Glutamatergic neuron (in vitro differentiated cells): ENCODE data around the gene PJA2. TPM values are rescaled to one million over a fixed set of nuclear protein-coding genes. Genes with fewer than 3 reads are reported as not detected.

Source experiments
- DNase-seq: peaks from one replicate; pipeline ENCODE4 v3.0.0; 2022
- H3K27ac Mint-ChIP-seq: one replicate; pipeline ENCODE4 v1.8.0; 2020; ENCODE audit warnings: mild to moderate bottlenecking, mixed read lengths, inconsistent platforms; ENCODE audit not compliant: unreplicated experiment
- H3K27me3 Mint-ChIP-seq: one replicate; pipeline ENCODE4 v1.8.0; 2020; ENCODE audit warnings: mild to moderate bottlenecking, moderate library complexity, mixed read lengths, inconsistent platforms; ENCODE audit not compliant: unreplicated experiment
- H3K36me3 Mint-ChIP-seq: one replicate; pipeline ENCODE4 v1.8.0; 2020; ENCODE audit warnings: mild to moderate bottlenecking, mixed read lengths, inconsistent platforms; ENCODE audit not compliant: unreplicated experiment
- H3K4me1 Mint-ChIP-seq: one replicate; pipeline ENCODE4 v1.8.0; 2020; ENCODE audit warnings: mild to moderate bottlenecking, low read depth, mixed read lengths, inconsistent platforms; ENCODE audit not compliant: unreplicated experiment
- H3K4me3 Mint-ChIP-seq: one replicate; pipeline ENCODE4 v1.8.0; 2020; ENCODE audit warnings: mild to moderate bottlenecking, mixed read lengths, inconsistent platforms; ENCODE audit not compliant: unreplicated experiment
- H3K9me3 Mint-ChIP-seq: one replicate; pipeline ENCODE4 v1.8.0; 2020; ENCODE audit warnings: mild to moderate bottlenecking, moderate library complexity, mixed read lengths, inconsistent platforms; ENCODE audit not compliant: unreplicated experiment
- long read RNA-seq: library from polyadenylated mRNA; unstranded; transcript quantifications from one replicate; pipeline ENCODE4 v2.0.0, GENCODE V29; 2020; ENCODE audit not compliant: unreplicated experiment
- total RNA-seq: library from RNA; stranded (reverse); fragmentation: NEBNext Ultra II Directional; extraction: Animal tissue kit (Norgen Biotek cat#: 25700); gene quantifications from one replicate; pipeline ENCODE4 v1.2.1, GENCODE V29; 2021; ENCODE audit not compliant: unreplicated experiment
- TF ChIP-seq, protein P1 (sequence below): fragments of 200-600 bp; sonication (generic); IDR thresholded peaks from one replicate; pipeline ENCODE4 v1.5.0; 2021; ENCODE audit not compliant: partially characterized antibody, unreplicated experiment

PJA2 gene, protein sequence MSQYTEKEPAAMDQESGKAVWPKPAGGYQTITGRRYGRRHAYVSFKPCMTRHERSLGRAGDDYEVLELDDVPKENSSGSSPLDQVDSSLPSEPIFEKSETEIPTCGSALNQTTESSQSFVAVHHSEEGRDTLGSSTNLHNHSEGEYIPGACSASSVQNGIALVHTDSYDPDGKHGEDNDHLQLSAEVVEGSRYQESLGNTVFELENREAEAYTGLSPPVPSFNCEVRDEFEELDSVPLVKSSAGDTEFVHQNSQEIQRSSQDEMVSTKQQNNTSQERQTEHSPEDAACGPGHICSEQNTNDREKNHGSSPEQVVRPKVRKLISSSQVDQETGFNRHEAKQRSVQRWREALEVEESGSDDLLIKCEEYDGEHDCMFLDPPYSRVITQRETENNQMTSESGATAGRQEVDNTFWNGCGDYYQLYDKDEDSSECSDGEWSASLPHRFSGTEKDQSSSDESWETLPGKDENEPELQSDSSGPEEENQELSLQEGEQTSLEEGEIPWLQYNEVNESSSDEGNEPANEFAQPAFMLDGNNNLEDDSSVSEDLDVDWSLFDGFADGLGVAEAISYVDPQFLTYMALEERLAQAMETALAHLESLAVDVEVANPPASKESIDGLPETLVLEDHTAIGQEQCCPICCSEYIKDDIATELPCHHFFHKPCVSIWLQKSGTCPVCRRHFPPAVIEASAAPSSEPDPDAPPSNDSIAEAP
- total RNA-seq = 156 TPM
- long read RNA-seq, full-length matches to known transcripts = 1 of 9 reads
- long read RNA-seq, partial matches to known transcripts = 3 of 9 reads
- long read RNA-seq, other reads (novel, unspliced or antisense) = 5 of 9 reads

DNA sequence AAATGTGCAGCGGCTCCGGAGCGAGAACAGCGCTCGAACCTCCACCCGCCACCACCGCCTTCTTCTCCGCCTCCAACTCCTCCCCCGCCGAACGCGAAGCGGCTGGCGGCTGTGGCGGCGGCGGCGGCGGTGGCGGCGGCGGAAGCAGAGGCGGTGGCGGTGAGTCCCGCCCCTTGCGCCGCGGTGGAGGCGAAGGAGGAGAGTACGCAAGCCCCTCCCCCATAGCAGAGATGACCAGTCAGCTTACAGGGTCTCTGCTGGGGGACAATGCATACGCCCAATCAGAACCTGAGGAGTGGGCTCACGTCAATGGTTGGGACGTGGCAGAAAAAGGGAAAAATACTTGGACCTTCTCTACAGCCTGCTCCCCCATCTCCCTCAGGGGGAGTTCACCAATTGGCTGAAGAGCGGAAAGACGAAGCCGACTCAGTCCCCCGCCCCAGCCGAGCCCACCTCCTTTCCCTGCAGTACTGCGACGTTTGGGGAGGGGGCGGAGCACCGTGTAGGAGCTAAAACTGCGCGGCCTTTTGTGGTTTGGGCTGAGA is at the start of gene PJA2:
Gene PJA2, minus strand, starts transcription at position 131 of the 545 bp plus-strand sequence. CDS start 26,541 bp downstream, outside the sequence.
- TF ChIP-seq, protein P1, sequence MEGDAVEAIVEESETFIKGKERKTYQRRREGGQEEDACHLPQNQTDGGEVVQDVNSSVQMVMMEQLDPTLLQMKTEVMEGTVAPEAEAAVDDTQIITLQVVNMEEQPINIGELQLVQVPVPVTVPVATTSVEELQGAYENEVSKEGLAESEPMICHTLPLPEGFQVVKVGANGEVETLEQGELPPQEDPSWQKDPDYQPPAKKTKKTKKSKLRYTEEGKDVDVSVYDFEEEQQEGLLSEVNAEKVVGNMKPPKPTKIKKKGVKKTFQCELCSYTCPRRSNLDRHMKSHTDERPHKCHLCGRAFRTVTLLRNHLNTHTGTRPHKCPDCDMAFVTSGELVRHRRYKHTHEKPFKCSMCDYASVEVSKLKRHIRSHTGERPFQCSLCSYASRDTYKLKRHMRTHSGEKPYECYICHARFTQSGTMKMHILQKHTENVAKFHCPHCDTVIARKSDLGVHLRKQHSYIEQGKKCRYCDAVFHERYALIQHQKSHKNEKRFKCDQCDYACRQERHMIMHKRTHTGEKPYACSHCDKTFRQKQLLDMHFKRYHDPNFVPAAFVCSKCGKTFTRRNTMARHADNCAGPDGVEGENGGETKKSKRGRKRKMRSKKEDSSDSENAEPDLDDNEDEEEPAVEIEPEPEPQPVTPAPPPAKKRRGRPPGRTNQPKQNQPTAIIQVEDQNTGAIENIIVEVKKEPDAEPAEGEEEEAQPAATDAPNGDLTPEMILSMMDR = peak; percentile 50
- H3K27me3 Mint-ChIP-seq = peaks cover 15% of the 10 kb centered on the region
- peaks cover 20% of the 10 kb centered on the region for H3K4me1 Mint-ChIP-seq
- peak within 1 kb of the TSS; percentile 98 for H3K4me3 Mint-ChIP-seq
- H3K27ac Mint-ChIP-seq = peak within 1 kb of the TSS; percentile 99
- peaks cover 26% of the 10 kb centered on the region for H3K9me3 Mint-ChIP-seq
- H3K36me3 Mint-ChIP-seq = no peaks in the 10 kb centered on the region
- peak; percentile 99 for DNase-seq

DNA sequence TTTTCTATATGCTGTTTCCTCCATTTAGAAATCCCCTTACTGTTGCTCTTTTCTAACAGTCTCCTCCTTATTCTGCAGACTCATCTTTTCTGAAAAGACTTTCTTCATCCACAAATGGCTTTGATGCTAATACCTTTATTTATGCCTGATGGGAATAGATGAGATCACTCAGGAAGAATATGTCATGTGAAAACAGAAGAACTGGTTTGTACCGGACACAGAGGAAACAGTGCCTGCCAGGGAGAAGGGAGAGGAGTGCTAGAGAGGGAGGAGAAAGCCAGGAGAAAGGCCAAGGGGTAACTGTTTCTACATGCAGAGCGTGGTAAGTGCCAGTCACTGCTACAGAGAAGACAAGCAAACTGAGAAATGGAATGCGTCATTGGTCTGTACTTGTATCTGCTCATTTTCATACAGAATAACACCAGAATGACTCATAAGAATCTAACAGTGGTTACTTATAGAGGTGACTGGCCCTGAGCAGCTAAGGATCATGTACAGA is 45.9 kb upstream of the PJA2 start:
- Mint-ChIP-seq H3K9me3 (no peaks in the 10 kb centered on the region), H3K4me1 (no peaks in the 10 kb centered on the region), H3K36me3 (peaks cover 3% of the 10 kb centered on the region), H3K27me3 (peaks cover 3% of the 10 kb centered on the region), H3K4me3 (no peak overlapping the region), H3K27ac (no peak overlapping the region)
- no peak for DNase-seq
- TF ChIP-seq, protein P1 = no peak

DNA sequence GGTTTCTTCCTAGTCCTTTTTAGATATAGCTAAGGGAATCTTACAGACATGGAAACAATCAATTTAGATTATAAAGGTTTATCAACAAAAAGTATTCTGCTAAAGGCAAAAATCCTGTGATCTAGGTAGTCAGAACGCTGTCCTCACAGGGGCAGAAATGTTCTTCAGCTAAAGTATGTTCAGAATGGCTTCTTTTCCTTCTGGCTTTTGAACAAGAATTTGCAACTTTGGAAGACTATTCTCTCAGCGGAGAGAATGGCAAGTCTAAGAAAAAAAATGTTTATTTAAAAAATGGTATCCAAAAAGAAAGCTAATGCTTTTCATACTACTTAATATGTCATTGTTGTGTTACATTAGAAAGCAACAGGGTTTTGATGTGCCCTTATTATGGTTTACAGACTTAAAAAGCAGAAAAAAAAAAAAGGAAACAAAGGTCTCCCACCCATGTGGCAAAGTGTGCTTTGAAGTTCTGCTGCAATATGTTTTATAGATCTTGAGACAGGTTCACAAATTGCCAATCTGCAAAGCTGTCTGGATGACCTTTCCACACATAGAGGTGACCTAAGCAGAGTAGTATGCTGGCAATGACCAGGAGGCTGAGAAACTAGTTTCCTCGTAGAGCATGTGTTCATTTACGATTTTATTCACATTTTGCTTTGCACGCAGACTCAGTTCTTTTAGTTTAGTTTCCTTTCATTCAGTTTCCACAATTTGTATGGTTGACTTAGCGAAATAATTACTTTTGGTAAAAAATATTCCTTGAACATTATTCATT is 45.1 kb upstream of the PJA2 start:
- no peaks in the 10 kb centered on the region for H3K4me1 Mint-ChIP-seq
- no peak overlapping the region for H3K27ac Mint-ChIP-seq
- peaks cover 3% of the 10 kb centered on the region for H3K27me3 Mint-ChIP-seq
- peaks cover 3% of the 10 kb centered on the region for H3K36me3 Mint-ChIP-seq
- H3K9me3 Mint-ChIP-seq = no peaks in the 10 kb centered on the region
- DNase-seq = no peak
- TF ChIP-seq, protein P1 = no peak
- no peak overlapping the region for H3K4me3 Mint-ChIP-seq

DNA sequence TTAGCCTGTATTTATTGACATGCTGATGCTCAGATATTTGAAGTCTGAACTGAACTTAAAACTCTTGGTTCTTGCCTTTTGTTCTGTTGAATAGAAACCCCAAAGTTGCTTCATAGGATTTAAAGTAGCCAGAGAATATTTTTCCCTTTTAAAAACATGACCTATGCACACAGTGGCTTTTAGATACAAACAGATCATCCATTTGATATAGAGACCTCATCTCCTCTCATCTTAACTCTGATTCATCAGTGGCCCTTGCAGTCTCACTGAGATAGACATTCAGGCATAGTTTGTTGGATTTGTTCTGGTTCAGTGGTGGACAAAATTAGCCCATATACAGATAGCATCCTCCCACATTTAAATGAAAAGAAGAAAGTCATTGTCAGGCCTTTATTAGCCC is 43.5 kb upstream of the PJA2 start:
- Mint-ChIP-seq H3K27ac (no peak overlapping the region), H3K36me3 (peaks cover under 1% of the 10 kb centered on the region), H3K4me1 (no peaks in the 10 kb centered on the region)

More for the DNA sequence above, 43.5 kb upstream of the PJA2 start:
- no peaks in the 10 kb centered on the region for H3K9me3 Mint-ChIP-seq
- peaks cover 1% of the 10 kb centered on the region for H3K27me3 Mint-ChIP-seq
- TF ChIP-seq, protein P1 = no peak
- H3K4me3 Mint-ChIP-seq = no peak overlapping the region
- DNase-seq = no peak
